ENCODE results near the gene CHAF1B.

Gene CHAF1B

DNA sequence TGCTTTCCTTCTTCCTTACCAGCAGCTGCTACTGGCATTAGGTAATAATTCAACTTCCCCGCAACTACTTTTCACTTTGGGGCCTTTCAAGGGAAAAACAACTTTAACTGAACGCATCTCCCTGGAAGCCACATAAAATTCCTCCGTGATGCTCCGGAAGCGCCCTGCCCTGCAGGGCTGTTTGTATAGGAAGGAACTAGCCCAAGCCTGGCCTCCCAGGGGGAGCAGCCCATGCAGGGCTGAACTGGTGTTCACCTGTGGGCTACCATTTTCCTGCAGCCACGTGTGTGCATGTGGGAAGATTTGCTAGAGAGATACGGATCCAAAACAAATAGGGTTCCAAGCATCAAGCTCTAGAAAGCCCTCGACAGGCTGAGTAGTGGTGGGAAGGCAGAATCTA is 80.3 kb downstream of the CHAF1B start:
- DNase-seq = no peak

DNA sequence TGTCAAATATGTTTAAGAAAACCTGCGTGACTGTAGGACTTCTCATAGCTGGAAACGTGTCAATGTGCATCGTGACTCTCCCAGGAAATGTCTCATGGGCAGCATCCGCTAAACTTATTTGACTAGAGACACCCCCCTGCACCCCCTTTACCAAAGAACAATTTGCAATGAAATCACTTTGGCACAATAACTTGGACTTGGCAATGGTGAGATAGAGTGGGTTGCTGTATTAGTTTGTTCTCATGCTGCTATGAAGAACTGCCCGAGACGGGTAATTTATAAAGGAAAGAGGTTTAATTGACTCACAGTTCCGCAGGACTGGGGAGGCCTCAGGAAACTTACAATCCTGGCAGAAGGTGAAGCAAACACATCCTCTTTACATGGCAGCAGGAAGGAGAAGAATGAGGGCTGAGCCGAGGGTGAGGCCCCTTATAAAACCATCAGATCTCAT is 80.9 kb downstream of the CHAF1B start:
- DNase-seq = no peak

Measured in NCI-H1417 treated with DMSO at 0.1 percent for 48 hours (cell line).